ENCODE data around the gene SMIM20.
"Not testable (repeated sequence)": the region's sequence is repeated elsewhere in the genome, so short reads cannot be mapped to it uniquely, and the experiment has no call there.

SMIM20 gene

DNA sequence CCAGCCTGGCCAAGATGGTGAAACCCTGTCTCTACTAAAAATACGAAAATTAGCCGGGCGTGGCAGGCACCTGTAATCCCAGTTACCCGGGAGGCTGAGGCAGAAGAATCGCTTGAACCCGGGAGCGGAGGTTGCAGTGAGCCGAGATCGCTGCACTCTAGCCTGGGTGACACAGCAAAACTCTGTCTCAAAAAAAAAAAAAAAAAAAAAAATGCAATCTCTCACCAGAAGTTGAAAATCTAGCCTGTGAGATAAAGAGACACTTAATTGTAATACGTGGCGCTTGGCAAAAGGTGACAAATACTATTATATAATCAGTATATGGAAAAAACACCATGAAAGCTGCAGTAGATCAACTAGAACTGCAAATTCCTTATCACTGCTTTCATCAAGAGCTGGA is 7.9 kb upstream of the SMIM20 start:
- H3K27ac Mint-ChIP-seq, CTCF ChIA-PET: not testable (repeated sequence)

DNA sequence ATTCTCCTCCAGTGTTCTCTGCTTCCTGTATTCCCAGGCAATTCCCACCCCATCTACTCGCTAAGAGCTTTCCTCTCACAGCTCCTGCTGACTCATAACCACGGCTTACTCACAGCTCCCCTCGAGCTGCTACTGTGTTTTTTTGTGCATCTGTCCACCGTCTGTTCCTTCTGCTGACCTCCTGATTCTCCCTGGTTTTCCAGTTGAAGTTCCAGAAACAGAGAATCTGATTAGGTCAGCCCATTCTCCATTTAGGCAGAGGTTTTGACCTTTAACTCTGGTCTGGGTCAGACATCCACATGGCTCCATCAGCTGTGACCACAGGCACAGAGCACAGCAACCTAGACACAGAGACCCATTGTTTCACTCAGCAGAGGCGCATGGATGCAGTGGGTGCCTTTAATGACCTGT is 5.5 kb upstream of the SMIM20 start:
- DNase-seq = no peak
- CTCF ChIA-PET = no interaction called here
- Mint-ChIP-seq H3K4me3 (no peak overlapping the region), H3K4me1 (peaks cover 9% of the 10 kb centered on the region), H3K27ac (no peak overlapping the region), H3K27me3 (peaks cover 22% of the 10 kb centered on the region), H3K9me3 (no peaks in the 10 kb centered on the region), H3K36me3 (no peaks in the 10 kb centered on the region)

More for the DNA sequence above, 7.9 kb upstream of the SMIM20 start:
- H3K27me3 Mint-ChIP-seq, H3K9me3 Mint-ChIP-seq, H3K36me3 Mint-ChIP-seq, H3K4me1 Mint-ChIP-seq, H3K4me3 Mint-ChIP-seq, DNase-seq: not testable (repeated sequence)

DNA sequence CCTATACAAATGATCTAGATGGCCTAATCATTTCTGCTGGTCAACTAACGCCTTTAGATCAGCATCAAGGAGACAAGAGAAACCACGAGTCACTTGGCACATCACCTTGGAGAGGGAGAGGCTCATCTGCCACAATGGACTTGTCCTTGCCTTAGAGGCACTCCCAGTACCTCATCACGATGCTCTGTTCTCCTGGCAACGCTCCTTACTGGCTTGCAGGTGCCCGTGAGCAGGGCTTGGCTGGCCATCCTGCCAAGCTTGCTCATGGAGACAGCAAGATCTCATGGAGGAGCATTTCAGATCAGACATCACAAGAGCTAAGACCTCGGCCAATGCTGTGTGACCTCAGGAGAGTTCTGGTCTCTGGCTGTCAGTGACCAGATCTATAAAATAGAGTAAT is 2.7 kb upstream of the SMIM20 start:
- no peak for DNase-seq
- CTCF ChIA-PET = no interaction called here
- Mint-ChIP-seq H3K9me3 (no peaks in the 10 kb centered on the region), H3K27me3 (peaks cover 22% of the 10 kb centered on the region), H3K36me3 (no peaks in the 10 kb centered on the region), H3K4me3 (no peak overlapping the region), H3K4me1 (peaks cover 28% of the 10 kb centered on the region), H3K27ac (no peak overlapping the region)

DNA sequence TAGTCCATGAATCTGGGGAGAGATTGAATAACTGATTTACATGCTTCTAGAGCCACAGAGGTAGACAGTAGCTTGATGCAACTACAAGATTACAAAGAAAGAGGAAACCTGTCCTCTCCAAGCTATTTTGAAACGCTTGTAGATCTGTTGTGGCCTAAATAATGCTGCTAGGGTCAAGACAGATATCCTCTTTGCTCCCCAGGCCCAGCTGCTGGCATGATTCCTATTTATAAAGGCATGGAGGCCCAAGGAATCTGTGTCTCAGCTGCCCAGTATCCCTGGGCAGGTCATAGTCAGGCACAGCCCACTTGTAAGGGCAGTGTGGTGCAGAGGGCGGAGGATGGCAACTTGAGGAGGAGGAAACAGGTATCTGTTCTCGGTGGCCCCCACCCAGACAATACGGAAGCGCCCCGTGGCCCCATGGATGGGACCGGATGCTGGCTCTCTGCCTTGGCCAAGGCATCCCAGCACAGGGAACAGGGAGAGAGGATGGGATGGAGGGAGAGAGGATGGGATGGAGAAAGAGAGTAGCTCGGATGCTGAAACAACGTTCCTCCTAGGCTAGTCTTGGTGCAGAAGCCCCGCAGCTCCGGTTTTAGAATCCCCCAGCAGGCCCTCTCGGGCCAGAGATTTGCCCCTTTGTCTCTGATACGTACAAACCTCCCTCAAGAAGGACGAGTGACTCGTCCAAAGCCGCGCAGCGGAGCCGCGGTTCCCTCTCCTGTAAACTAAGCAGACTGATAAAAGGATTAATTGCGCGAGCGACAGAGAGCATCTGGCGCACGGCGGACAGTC is 767 bp upstream of the SMIM20 start:
- no peaks in the 10 kb centered on the region for H3K36me3 Mint-ChIP-seq
- CTCF ChIA-PET = interaction anchor here (0.6 to 1.4 kb wide), 4 partner anchors 21 to 163 kb away, joined by 3 read pairs; no protein-coding TSS in a partner anchor
- H3K4me1 Mint-ChIP-seq = peaks cover 28% of the 10 kb centered on the region
- peaks cover 18% of the 10 kb centered on the region for H3K27me3 Mint-ChIP-seq
- peak; percentile 63 for DNase-seq
- H3K4me3 Mint-ChIP-seq = peak overlapping the region; percentile 88
- H3K27ac Mint-ChIP-seq = peak overlapping the region; percentile 99
- H3K9me3 Mint-ChIP-seq = no peaks in the 10 kb centered on the region

DNA sequence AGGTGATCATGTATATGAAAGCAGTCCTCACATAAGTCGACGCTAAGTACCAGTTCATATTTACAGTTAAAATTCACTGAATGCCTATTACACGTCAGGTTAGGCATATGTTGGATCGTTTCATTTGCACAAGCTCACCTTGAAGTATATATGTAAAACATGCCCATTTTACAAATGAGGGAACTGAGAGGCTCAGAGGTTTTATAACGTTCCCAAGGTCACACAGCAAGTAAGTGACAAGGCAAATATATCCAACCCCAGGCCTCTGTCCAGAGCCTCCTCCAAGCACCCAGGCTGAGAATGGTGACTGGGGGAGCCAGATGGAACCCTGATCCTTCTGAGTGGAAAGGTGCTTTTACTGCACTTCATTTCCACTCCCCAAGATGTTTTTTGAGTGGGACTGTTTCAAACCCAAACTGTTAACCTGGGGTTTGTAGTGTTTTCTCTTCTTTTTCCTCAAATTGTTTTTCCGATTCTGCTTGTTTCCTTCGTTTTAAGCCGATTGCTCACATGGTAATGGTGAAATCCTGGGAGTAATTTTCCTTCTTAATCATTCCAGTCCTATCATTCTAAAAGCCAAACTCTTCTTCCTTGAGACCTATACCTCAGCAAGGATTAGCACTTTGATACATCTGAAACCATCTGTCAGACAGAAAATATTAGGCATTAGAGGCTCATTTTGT is 791 bp downstream of the SMIM20 start:
- peaks cover 28% of the 10 kb centered on the region for H3K4me1 Mint-ChIP-seq
- no peaks in the 10 kb centered on the region for H3K36me3 Mint-ChIP-seq
- H3K27me3 Mint-ChIP-seq = peaks cover 12% of the 10 kb centered on the region
- no peak for DNase-seq
- CTCF ChIA-PET = interaction anchor here (1.1 to 1.4 kb wide), 2 partner anchors 23 to 25 kb away, joined by 3 read pairs; no protein-coding TSS in a partner anchor
- H3K4me3 Mint-ChIP-seq = peak overlapping the region; percentile 88
- peak overlapping the region; percentile 99 for H3K27ac Mint-ChIP-seq
- H3K9me3 Mint-ChIP-seq = no peaks in the 10 kb centered on the region

DNA sequence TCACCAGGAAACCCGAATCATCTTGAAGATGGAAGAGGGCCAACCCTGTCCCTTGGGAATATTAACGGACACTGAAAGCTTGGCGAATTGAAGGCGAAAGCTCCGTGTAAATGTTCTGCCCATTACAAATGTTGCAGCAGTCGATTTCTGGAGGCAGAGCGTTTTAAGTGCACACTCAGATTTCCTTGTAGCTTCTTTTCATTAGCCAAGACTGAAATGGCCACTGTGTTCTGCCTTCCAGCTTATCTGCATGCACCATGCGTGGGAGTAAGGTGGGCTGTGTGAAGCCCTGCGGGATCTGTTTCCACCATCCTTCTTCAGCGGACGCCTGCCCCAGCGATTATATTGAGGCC is 1.3 kb downstream of the SMIM20 start:
- H3K4me3 Mint-ChIP-seq = peak overlapping the region; percentile 88
- no peaks in the 10 kb centered on the region for H3K9me3 Mint-ChIP-seq
- CTCF ChIA-PET = no interaction called here
- H3K4me1 Mint-ChIP-seq = peaks cover 28% of the 10 kb centered on the region
- no peak for DNase-seq
- no peaks in the 10 kb centered on the region for H3K36me3 Mint-ChIP-seq
- peaks cover 12% of the 10 kb centered on the region for H3K27me3 Mint-ChIP-seq
- H3K27ac Mint-ChIP-seq = peak overlapping the region; percentile 82

DNA sequence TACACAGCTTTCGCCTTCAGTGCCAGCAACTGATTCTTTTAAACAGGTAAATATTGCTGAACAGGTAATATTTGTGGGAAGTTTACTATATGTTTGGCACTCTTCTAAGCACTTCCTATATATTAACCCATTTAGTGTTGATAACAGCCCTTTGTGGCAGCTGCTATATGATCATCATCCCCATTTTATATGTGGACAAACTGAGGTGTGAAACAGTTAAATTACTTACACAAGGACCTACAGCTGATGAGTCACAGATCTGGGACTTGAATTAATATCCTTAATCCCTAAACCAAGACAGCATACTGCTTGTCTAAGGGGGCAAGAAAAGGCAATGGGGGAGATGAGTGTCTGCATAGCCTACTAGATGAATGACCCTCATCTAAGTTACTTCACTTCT is 2.9 kb downstream of the SMIM20 start:
- DNase-seq = no peak
- no peaks in the 10 kb centered on the region for H3K9me3 Mint-ChIP-seq
- CTCF ChIA-PET = no interaction called here
- H3K4me3 Mint-ChIP-seq = no peak overlapping the region
- peaks cover 5% of the 10 kb centered on the region for H3K36me3 Mint-ChIP-seq
- H3K27me3 Mint-ChIP-seq = peaks cover 5% of the 10 kb centered on the region
- H3K4me1 Mint-ChIP-seq = peaks cover 28% of the 10 kb centered on the region
- H3K27ac Mint-ChIP-seq = no peak overlapping the region

DNA sequence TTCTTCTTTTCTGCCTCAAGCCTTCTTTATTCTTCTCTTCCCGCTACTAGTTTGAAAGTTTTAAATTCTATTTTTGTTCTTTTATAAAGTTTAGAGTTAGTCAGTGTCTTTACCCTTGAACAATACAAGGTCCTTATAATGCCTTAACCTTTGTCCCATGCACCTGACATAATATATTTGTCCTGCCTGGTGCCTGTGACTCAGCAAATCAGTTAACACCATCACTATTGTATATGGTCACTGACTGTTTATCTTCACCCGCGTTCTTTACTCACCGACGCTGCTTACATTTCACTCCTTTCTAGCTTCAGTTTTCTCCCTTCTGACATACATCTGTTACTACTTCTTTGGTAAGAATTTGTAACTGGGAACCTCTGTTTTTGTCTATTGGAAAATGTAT is 5.7 kb downstream of the SMIM20 start:
- CTCF ChIA-PET = no interaction called here
- Mint-ChIP-seq H3K4me3 (no peak overlapping the region), H3K36me3 (peaks cover 7% of the 10 kb centered on the region), H3K9me3 (no peaks in the 10 kb centered on the region), H3K27me3 (no peaks in the 10 kb centered on the region), H3K27ac (no peak overlapping the region), H3K4me1 (peaks cover 9% of the 10 kb centered on the region)
- DNase-seq = no peak

DNA sequence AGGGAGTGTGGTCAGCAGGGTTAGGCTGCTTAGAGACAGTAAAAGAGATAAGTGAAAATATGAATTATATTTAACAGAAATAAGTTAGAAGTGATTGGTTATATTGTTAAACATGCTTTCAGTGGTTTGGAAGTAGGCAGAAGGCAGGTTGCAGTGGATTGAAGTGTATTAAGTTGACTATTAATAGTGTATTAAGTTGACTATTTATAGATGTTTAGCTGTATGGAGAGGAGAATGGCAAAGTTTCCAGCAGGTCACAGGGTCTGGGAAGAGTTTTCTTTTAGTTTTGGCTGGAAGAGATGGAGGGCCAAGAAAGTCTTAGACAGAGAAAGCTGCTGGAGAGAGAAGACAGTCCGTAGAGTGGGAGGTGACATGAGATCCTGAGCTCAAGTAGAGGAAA is 7.9 kb downstream of the SMIM20 start:
- Mint-ChIP-seq H3K4me1 (no peaks in the 10 kb centered on the region), H3K36me3 (peaks cover 7% of the 10 kb centered on the region), H3K27ac (no peak overlapping the region), H3K27me3 (no peaks in the 10 kb centered on the region), H3K9me3 (no peaks in the 10 kb centered on the region), H3K4me3 (no peak overlapping the region)
- DNase-seq = no peak
- CTCF ChIA-PET = no interaction called here

DNA sequence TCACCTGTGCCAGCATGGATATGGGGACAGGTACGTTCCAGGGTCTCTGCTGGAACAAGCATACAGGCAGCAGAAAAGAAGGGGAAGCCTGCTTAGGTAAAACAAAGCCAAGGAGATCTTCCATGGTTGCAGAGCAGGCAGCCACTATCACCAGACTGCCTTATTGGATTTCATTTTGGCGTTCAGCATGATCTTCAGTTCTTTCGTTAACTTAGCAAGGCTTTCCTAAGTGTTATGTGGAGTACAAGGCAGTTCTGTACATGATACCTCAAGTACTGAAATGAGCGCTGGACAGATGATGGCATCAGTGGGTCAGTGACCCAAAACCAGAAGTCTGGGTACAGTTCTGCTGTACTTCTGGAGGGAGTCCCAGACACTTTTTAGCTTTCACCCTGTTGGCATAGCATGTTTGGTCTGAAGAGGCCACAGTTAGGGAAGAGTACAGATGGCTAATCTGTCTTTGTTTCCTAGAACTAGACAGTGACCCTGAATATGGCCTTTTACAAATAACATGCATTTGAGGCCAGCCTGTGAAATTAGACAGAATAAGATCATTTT is 8.9 kb downstream of the SMIM20 start:
- Mint-ChIP-seq H3K9me3 (no peaks in the 10 kb centered on the region), H3K27ac (no peak overlapping the region), H3K4me3 (no peak overlapping the region), H3K36me3 (peaks cover 7% of the 10 kb centered on the region), H3K27me3 (no peaks in the 10 kb centered on the region), H3K4me1 (no peaks in the 10 kb centered on the region)
- CTCF ChIA-PET = no interaction called here
- DNase-seq = no peak

DNA sequence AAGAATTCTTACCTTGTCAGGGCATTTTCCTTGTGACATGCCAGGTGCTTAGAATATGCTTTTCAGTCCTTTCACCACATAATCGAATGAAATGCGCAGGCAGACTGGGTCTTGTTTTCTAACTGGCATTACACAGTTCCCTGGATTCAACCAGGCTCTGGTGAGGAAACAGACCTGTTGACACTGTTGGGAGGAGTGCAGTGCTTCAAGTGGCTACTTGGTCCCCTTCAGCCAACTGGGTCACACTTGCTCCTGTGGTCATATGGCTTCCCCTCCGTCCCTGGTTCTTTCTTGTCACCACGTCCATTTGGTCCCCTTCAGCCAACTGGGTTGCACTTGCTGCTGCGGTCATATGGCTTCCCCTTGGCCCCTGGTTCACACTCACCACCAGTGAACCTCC is 9.7 kb downstream of the SMIM20 start:
- no peak for DNase-seq
- no peak overlapping the region for H3K27ac Mint-ChIP-seq
- CTCF ChIA-PET = no interaction called here
- H3K36me3 Mint-ChIP-seq = peaks cover 7% of the 10 kb centered on the region
- no peak overlapping the region for H3K4me3 Mint-ChIP-seq
- H3K27me3 Mint-ChIP-seq = no peaks in the 10 kb centered on the region
- H3K4me1 Mint-ChIP-seq = no peaks in the 10 kb centered on the region
- H3K9me3 Mint-ChIP-seq = no peaks in the 10 kb centered on the region

DNA sequence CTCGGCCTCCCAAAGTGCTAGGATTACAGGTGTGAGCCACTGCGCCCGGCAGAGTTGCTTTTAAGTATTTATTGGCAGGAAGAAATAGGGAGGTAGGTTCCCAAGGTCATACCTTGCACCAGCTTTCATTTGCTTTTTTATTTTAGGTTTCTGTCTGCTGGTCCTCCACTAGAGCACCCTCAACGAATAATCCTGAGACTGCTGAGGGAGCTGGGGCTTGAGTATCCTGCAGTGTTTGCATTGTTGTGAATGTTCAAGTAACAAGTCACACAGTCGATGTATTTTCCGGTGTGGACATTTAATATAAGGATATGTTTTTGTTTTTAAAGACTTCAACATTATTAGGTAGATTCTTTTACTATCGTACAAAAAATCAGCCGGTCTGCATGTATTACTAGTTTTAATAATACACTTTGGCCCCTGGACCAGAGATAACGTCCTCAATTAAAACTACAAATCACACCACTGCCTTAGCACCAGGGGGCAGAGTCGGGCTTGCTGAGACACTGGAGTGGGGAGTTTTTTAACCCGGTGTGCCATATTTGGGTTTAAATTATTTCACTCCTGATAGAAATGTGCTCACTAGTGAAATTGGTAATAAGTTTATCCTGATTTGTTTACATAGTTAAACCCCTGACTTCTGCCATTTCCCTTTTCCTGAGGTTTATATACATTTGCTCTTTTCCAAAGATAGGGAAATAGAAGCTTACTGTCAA is 11.6 kb downstream of the SMIM20 start:
- H3K27ac Mint-ChIP-seq = no peak overlapping the region
- peak; percentile 36 for DNase-seq
- no peak overlapping the region for H3K4me3 Mint-ChIP-seq
- peaks cover 7% of the 10 kb centered on the region for H3K36me3 Mint-ChIP-seq
- no peaks in the 10 kb centered on the region for H3K4me1 Mint-ChIP-seq
- no peaks in the 10 kb centered on the region for H3K27me3 Mint-ChIP-seq
- CTCF ChIA-PET = interaction anchor here (0.8 to 1.0 kb wide), 2 partner anchors 64 to 104 kb away, joined by 3 read pairs; no protein-coding TSS in a partner anchor
- H3K9me3 Mint-ChIP-seq = no peaks in the 10 kb centered on the region

DNA sequence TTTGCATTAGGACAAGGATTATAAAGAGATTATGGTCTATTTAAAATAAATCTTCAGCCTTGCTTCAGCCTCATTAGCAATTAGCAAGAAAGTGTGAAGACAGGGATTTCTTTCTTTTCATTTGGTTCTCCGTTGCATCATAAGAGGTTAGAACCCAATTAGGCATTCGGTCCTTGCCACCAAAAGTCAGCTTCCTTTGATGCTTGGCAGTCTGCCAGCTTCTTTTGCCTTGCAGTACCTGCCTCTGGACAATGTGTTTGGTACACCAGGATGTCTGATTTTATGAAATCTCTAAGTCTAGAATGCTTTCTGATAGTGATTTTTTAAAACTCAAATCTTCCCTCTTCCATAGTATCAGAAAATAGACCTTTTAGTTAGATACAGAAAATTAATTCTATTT is 12.4 kb downstream of the SMIM20 start:
- Mint-ChIP-seq H3K27ac (no peak overlapping the region), H3K4me1 (no peaks in the 10 kb centered on the region), H3K9me3 (no peaks in the 10 kb centered on the region), H3K27me3 (no peaks in the 10 kb centered on the region), H3K4me3 (no peak overlapping the region), H3K36me3 (peaks cover 2% of the 10 kb centered on the region)
- CTCF ChIA-PET = interaction anchor here (1.0 kb wide), 1 partner anchor 103 kb away, joined by 3 read pairs; no protein-coding TSS in a partner anchor
- DNase-seq = no peak
